GM12878 (cell line): ENCODE data around the gene LEP. TPM values are rescaled to one million over a fixed set of nuclear protein-coding genes. Genes with fewer than 3 reads are reported as not detected.
"Not testable (repeated sequence)": the region's sequence is repeated elsewhere in the genome, so short reads cannot be mapped to it uniquely, and the experiment has no call there.

Experiments used
- ATAC-seq: fragments of 200-7000 bp; cut with Tn5 transposase; 3 replicates; pipeline ENCODE4 v1.9.1; 2020; ENCODE audit warnings: mild to moderate bottlenecking, moderate library complexity
- BruUV-seq: library from RNA; stranded (reverse); fragments of 400-500 nt; replicated peaks from 2 replicates; lab custom pipeline; 2021; lab: Mats Ljungman, UMichigan
- CTCF ChIA-PET: fragments of 300-600 bp; sonication (Branson Sonifier 250); formaldehyde crosslinking; extraction: SDS; loops from one replicate; lab custom pipeline; 2021; ENCODE audit warnings: inconsistent platforms; lab: Yijun Ruan, JAX
- POLR2A ChIA-PET: fragments of 350-600 bp; formaldehyde crosslinking; extraction: SDS; loops from one replicate; lab custom pipeline; 2021; ENCODE audit warnings: inconsistent platforms; lab: Charles Lee
- RAD21 ChIA-PET: fragments of 300-600 bp; sonication (Branson Sonifier 250); formaldehyde crosslinking; loops from one replicate; lab custom pipeline; 2023; ENCODE audit warnings: antibody characterized with exemption; ENCODE audit not compliant: unreplicated experiment; lab: Charles Lee
- SMC1A ChIA-PET: fragments of 300-600 bp; sonication (Branson Sonifier 250); formaldehyde crosslinking; loops from one replicate; lab custom pipeline; 2023; ENCODE audit not compliant: unreplicated experiment, uncharacterized antibody; lab: Charles Lee
- DNase-seq: peaks from one replicate; pipeline ENCODE4 v3.0.0-alpha.2; 2011; ENCODE audit warnings: low read depth, low spot score
- FAIRE-seq: peaks from 3 replicates; lab custom pipeline; 2011; peaks lifted over from hg19 to GRCh38; lab: Jason Lieb, UNC
- H2AFZ ChIP-seq: 2 replicates; pipeline ENCODE4 v1.6.0; 2011; ENCODE audit warnings: low read depth, low read length, control low read depth; ENCODE audit not compliant: control insufficient read depth
- H3K27ac ChIP-seq: 2 replicates; pipeline ENCODE4 v1.5.1; 2011; ENCODE audit warnings: control low read depth; ENCODE audit not compliant: control insufficient read depth, insufficient read depth
- H3K27me3 ChIP-seq, 2 experiments: replicated peaks in 1 of 2; 2 replicates each; pipeline versions ENCODE4 v1.6.0 to v1.6.1; 2011; ENCODE audit warnings: low read length in 1 of 2; ENCODE audit not compliant: control insufficient read depth in 2 of 2, insufficient read depth in 2 of 2
- H3K36me3 ChIP-seq, 2 experiments: 2 replicates each; pipeline ENCODE4 v1.5.1; 2011; ENCODE audit warnings: low read length in 1 of 2; ENCODE audit not compliant: control insufficient read depth in 2 of 2, insufficient read depth in 2 of 2
- H3K4me1 ChIP-seq: 2 replicates; pipeline ENCODE4 v1.6.1; 2011; ENCODE audit warnings: mild to moderate bottlenecking, low read length, moderate library complexity, mixed read lengths; ENCODE audit not compliant: control insufficient read depth, insufficient read depth
- H3K4me2 ChIP-seq: 2 replicates; pipeline ENCODE4 v1.6.0; 2011; ENCODE audit warnings: control low read depth; ENCODE audit not compliant: control insufficient read depth, insufficient read depth
- H3K4me3 ChIP-seq: fragments of 200-600 bp; sonication (generic); 2 replicates; pipeline ENCODE4 v1.5.1; 2016
- H3K79me2 ChIP-seq: 2 replicates; pipeline ENCODE4 v1.6.0; 2011; ENCODE audit warnings: low read length; ENCODE audit not compliant: control insufficient read depth, insufficient read depth
- H3K9ac ChIP-seq: 2 replicates; pipeline ENCODE4 v1.8.0; 2011; ENCODE audit warnings: low read length, control low read depth, mixed read lengths; ENCODE audit not compliant: control insufficient read depth, insufficient read depth
- H3K9me3 ChIP-seq: replicated peaks from 3 replicates; pipeline ENCODE4 v1.5.1; 2011; ENCODE audit warnings: mild to moderate bottlenecking, low read length; ENCODE audit not compliant: control insufficient read depth, insufficient read depth
- H4K20me1 ChIP-seq: 2 replicates; pipeline ENCODE4 v1.6.0; 2011; ENCODE audit not compliant: control insufficient read depth, insufficient read depth
- BHLHE40 ChIP-seq, 2 experiments: fragments of 450-650 bp in 1 of 2; IDR thresholded peaks; 2 replicates each; pipeline ENCODE4 v1.6.1; 2011 to 2017; ENCODE audit warnings: low read depth in 2 of 2, borderline replicate concordance in 1 of 2, improper control_type of control experiment in 1 of 2, low read length in 1 of 2, mild to moderate bottlenecking in 1 of 2
- CBX3 ChIP-seq: fragments of 200-600 bp; sonication (generic); IDR thresholded peaks from 2 replicates; pipeline ENCODE4 v1.6.1; 2016; ENCODE audit warnings: low read depth, borderline replicate concordance
- NR2C2 ChIP-seq: IDR thresholded peaks from 2 replicates; pipeline ENCODE4 v1.6.1; 2011; ENCODE audit warnings: borderline replicate concordance, low read depth; ENCODE audit not compliant: control insufficient read depth, insufficient read length
- PML ChIP-seq: IDR thresholded peaks from 2 replicates; pipeline ENCODE4 v1.6.1; 2012; ENCODE audit warnings: low read length, inconsistent platforms
- SMAD1 ChIP-seq: fragments of 450-650 bp; IDR thresholded peaks from 2 replicates; pipeline ENCODE4 v1.6.1; 2018; ENCODE audit warnings: mild to moderate bottlenecking, low read depth; ENCODE audit not compliant: partially characterized antibody
- WGBS: methylation state at CpG from one replicate; pipeline ENCODE4 v1.1.6; 2016; ENCODE audit warnings: low lambda C conversion rate; ENCODE audit not compliant: insufficient replicate concordance, insufficient coverage; ENCODE audit errors: missing lambda C conversion rate; 5-methylcytosine and 5-hydroxymethylcytosine counted together
- in situ Hi-C: fragments of 300-500 bp; cut with MboI; formaldehyde crosslinking; loops from 9 replicates; pipeline ENCODE4 v1.14.3; 2018; ENCODE audit warnings: mixed read lengths
- intact Hi-C: fragments of 100-400 bp; cut with micrococcal nuclease; formaldehyde crosslinking; loops from one replicate; pipeline ENCODE4 v1.14.2; 2022; ENCODE audit not compliant: unreplicated experiment
- polyA plus RNA-seq, 11 experiments: library from polyadenylated mRNA; depleted of rRNA in 4 of 11; unstranded in 6 of 11; stranded (reverse) in 5 of 11; fragments of >200 nt; fragmentation: Nextera tagmentation in 4 of 11; fragmentation: Illumina TruSeq in 1 of 11; extraction: Ambion mirVana in 4 of 11; extraction: Trizol in 1 of 11; gene quantifications; 1 replicate in 1 of 11; 2 replicates in 10 of 11; pipeline versions ENCODE4 v1.2.1 to v1.2.3, GENCODE V29; 2011 to 2016; ENCODE audit warnings: inconsistent platforms in 2 of 11, missing spikeins in 2 of 11, low read depth in 1 of 11
- total RNA-seq, 4 experiments: library from RNA; depleted of rRNA in 3 of 4; stranded (reverse); fragments of >200 nt in 3 of 4; fragmentation: Illumina TruSeq in 1 of 4; extraction: Trizol in 1 of 4; gene quantifications; 2 replicates each; pipeline versions ENCODE4 v1.2.1 to v1.2.3, GENCODE V29; 2013 to 2021
- TF ChIP-seq, protein P1 (sequence below): fragments of 450-650 bp; formaldehyde crosslinking; IDR thresholded peaks from 2 replicates; pipeline ENCODE4 v1.4.0; 2022; ENCODE audit warnings: mild to moderate bottlenecking, moderate library complexity

The LEP gene
- total and polyA plus RNA-seq, 10 of the 15 experiments (the other 5 are each of a cell fraction or from before 2014, with no cell fraction given) = not detected

DNA sequence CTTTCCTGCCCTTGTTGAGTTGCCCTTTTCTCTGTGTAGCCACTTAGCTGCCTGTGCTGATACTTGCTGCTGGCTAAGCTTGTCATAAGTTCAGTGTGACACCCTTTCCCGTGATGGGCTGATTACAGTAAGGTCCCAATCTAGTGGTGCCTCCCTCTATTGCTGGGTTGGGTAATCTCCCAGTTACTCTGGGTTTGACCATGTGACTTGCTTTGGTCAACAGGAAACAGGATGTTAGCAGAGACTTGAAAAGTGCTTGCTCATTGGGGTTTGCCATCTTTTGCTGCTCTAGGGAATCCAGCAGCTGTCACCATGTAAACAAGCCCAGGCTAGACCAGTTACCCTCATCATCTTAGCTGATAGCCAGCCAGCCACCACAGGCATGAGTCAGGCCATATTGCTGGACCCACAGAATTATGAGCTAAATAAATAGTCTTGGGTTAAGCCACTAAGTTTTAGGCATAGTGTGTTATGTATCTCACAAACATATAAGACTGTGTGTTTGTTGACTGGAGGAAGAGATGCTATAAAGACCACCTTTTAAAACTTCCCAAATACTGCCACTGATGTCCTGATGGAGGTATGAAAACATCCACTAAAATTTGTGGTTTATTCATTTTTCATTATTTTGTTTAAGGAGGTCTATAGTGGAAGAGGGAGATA is 4.0 kb upstream of the LEP start (continued):
- TF ChIP-seq, protein P1, sequence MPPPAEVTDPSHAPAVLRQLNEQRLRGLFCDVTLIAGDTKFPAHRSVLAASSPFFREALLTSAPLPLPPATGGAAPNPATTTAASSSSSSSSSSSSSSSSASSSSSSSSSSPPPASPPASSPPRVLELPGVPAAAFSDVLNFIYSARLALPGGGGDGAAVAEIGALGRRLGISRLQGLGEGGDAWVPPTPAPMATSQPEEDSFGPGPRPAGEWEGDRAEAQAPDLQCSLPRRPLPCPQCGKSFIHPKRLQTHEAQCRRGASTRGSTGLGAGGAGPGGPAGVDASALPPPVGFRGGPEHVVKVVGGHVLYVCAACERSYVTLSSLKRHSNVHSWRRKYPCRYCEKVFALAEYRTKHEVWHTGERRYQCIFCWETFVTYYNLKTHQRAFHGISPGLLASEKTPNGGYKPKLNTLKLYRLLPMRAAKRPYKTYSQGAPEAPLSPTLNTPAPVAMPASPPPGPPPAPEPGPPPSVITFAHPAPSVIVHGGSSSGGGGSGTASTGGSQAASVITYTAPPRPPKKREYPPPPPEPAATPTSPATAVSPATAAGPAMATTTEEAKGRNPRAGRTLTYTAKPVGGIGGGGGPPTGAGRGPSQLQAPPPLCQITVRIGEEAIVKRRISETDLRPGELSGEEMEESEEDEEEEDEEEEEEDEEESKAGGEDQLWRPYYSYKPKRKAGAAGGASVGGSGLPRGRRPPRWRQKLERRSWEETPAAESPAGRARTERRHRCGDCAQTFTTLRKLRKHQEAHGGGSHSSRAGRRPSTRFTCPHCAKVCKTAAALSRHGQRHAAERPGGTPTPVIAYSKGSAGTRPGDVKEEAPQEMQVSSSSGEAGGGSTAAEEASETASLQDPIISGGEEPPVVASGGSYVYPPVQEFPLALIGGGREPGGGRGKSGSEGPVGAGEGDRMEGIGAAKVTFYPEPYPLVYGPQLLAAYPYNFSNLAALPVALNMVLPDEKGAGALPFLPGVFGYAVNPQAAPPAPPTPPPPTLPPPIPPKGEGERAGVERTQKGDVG (CRISPR knock-in tag) = no peak
- no peak for TF ChIP-seq PML
- no peak for TF ChIP-seq BHLHE40 (IDR thresholded peaks at IDR 0.05; ENCODE audit: borderline replicate concordance in 1 of 2, low read depth in 2 of 2, low read length in 1 of 2)
- no peak for TF ChIP-seq SMAD1
- TF ChIP-seq CBX3 = no peak
- TF ChIP-seq NR2C2 = no peak

DNA sequence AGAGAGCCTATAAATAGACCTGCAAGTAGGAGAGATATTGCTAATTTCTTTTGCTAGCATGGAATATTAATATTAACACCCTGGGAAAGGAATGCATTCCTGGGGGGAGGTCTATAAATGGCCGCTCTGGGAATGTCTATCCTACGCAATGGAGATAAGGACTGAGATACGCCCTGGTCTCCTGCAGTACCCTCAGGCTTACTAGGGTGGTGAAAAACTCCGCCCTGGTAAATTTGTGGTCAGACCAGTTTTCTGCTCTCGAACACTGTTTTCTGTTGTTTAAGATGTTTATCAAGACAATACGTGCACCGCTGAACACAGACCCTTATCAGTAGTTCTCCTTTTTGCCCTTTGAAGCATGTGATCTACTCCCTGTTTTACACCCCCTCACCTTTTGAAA is 1.9 kb upstream of the LEP start:
- H3K27me3 ChIP-seq, H3K4me3 ChIP-seq, H4K20me1 ChIP-seq, CTCF ChIA-PET, H3K36me3 ChIP-seq, BruUV-seq, SMC1A ChIA-PET, intact Hi-C loops, H3K9ac ChIP-seq, H3K4me1 ChIP-seq, H2AFZ ChIP-seq, H3K27ac ChIP-seq, DNase-seq, H3K79me2 ChIP-seq, RAD21 ChIA-PET, H3K9me3 ChIP-seq, POLR2A ChIA-PET, H3K4me2 ChIP-seq, ATAC-seq, in situ Hi-C loops, FAIRE-seq: not testable (repeated sequence)
- WGBS = 73% methylated on average over 7 of the region's 7 CpGs
